Liver (tissue), 9 donors: ENCODE measurements around the gene NTF3. TPM values are rescaled to one million over a fixed set of nuclear protein-coding genes. Genes with fewer than 3 reads are reported as not detected.

Source experiments
- DNase-seq: peaks from one replicate; pipeline ENCODE4 v3.0.0-alpha.2; 2017; ENCODE audit warnings: low spot score
- H3K27ac ChIP-seq, 2 donors: one replicate each; pipeline ENCODE4 v1.7.0; 2013; ENCODE audit warnings: inconsistent platforms in 2 of 2, low read length in 2 of 2, control low read depth in 1 of 2, low read depth in 1 of 2, mild to moderate bottlenecking in 1 of 2
- H3K27me3 ChIP-seq, 4 donors: one replicate each; pipeline versions ENCODE4 v1.6.1 to v1.7.0; 2013; ENCODE audit warnings: low read length in 3 of 4, inconsistent platforms in 1 of 4, mild to moderate bottlenecking in 1 of 4, moderate library complexity in 1 of 4; ENCODE audit not compliant: control insufficient read depth in 4 of 4, insufficient read depth in 4 of 4
- H3K36me3 ChIP-seq, 4 donors: one replicate each; pipeline versions ENCODE4 v1.6.1 to v1.7.0; 2013; ENCODE audit warnings: low read length in 3 of 4, mild to moderate bottlenecking in 3 of 4, low read depth in 1 of 4, moderate library complexity in 1 of 4; ENCODE audit not compliant: control insufficient read depth in 4 of 4, insufficient read depth in 3 of 4
- H3K4me1 ChIP-seq, 4 donors: one replicate each; pipeline versions ENCODE4 v1.6.1 to v1.7.0; 2013; ENCODE audit warnings: low read length in 3 of 4, mild to moderate bottlenecking in 3 of 4, moderate library complexity in 1 of 4; ENCODE audit not compliant: control insufficient read depth in 4 of 4, insufficient read depth in 4 of 4
- H3K4me3 ChIP-seq, 3 donors: one replicate each; pipeline versions ENCODE4 v1.6.1 to v1.7.0; 2013; ENCODE audit warnings: low read length in 3 of 3, control low read depth in 1 of 3, low read depth in 1 of 3, mild to moderate bottlenecking in 1 of 3
- H3K9ac ChIP-seq, 2 donors: one replicate each; pipeline ENCODE4 v1.7.0; 2013; ENCODE audit warnings: low read length in 2 of 2, mild to moderate bottlenecking in 2 of 2, moderate library complexity in 2 of 2, control low read depth in 1 of 2, low read depth in 1 of 2
- H3K9me3 ChIP-seq, 4 donors: one replicate each; pipeline versions ENCODE4 v1.6.1 to v1.7.0; 2013; ENCODE audit warnings: low read length in 3 of 4; ENCODE audit not compliant: control insufficient read depth in 4 of 4
- EGR1 ChIP-seq, 2 donors: IDR thresholded peaks; 2 replicates each; pipeline ENCODE4 v1.6.1; 2016 to 2018; ENCODE audit warnings: antibody characterized with exemption in 2 of 2, low read depth in 2 of 2
- FOXA1 ChIP-seq: IDR thresholded peaks from 2 replicates; pipeline ENCODE4 v1.6.1; 2016; ENCODE audit warnings: antibody characterized with exemption
- FOXA2 ChIP-seq: IDR thresholded peaks from 2 replicates; pipeline ENCODE4 v1.6.1; 2016; ENCODE audit warnings: antibody characterized with exemption
- GABPA ChIP-seq, 2 donors: IDR thresholded peaks in 1 of 2; conservative IDR thresholded peaks in 1 of 2; 2 replicates each; pipeline ENCODE4 v1.6.1; 2016; ENCODE audit warnings: antibody characterized with exemption in 2 of 2, mild to moderate bottlenecking in 1 of 2, moderate library complexity in 1 of 2
- HNF4A ChIP-seq, 2 donors: conservative IDR thresholded peaks; 2 replicates each; pipeline ENCODE4 v1.6.1; 2016; ENCODE audit warnings: antibody characterized with exemption in 2 of 2, mild to moderate bottlenecking in 2 of 2
- HNF4G ChIP-seq: IDR thresholded peaks from 2 replicates; pipeline ENCODE4 v1.6.1; 2016; ENCODE audit warnings: antibody characterized with exemption
- JUND ChIP-seq, 2 donors: IDR thresholded peaks; 2 replicates each; pipeline ENCODE4 v1.6.1; 2016; ENCODE audit warnings: antibody characterized with exemption in 2 of 2
- NR2F2 ChIP-seq: IDR thresholded peaks from 2 replicates; pipeline ENCODE4 v1.6.1; 2016; ENCODE audit warnings: antibody characterized with exemption
- RAD21 ChIP-seq, 2 donors: IDR thresholded peaks; 2 replicates each; pipeline ENCODE4 v1.6.1; 2016; ENCODE audit warnings: antibody characterized with exemption in 2 of 2, mild to moderate bottlenecking in 2 of 2
- RXRA ChIP-seq, 2 donors: IDR thresholded peaks; 2 replicates each; pipeline ENCODE4 v1.6.1; 2017 to 2018; ENCODE audit warnings: antibody characterized with exemption in 2 of 2, mild to moderate bottlenecking in 1 of 2
- SP1 ChIP-seq: IDR thresholded peaks from 2 replicates; pipeline ENCODE4 v1.6.1; 2018; ENCODE audit warnings: antibody characterized with exemption, mild to moderate bottlenecking
- TAF1 ChIP-seq: conservative IDR thresholded peaks from 2 replicates; pipeline ENCODE4 v1.6.1; 2016; ENCODE audit warnings: antibody characterized with exemption, mild to moderate bottlenecking
- YY1 ChIP-seq: IDR thresholded peaks from 2 replicates; pipeline ENCODE4 v1.6.1; 2016; ENCODE audit warnings: antibody characterized with exemption, mild to moderate bottlenecking
- WGBS: extraction: QIAGEN DNeasy Blood & Tissue Kit; methylation state at CpG from one replicate; pipeline ENCODE4 v1.1.7; 2013; 5-methylcytosine and 5-hydroxymethylcytosine counted together
- polyA plus RNA-seq, 2 donors: library from polyadenylated mRNA; stranded (reverse) in 1 of 2; unstranded in 1 of 2; fragments of 200-250 nt in 1 of 2; fragments of >200 nt in 1 of 2; fragmentation: Nextera tagmentation in 1 of 2; extraction: Ambion mirVana in 1 of 2; gene quantifications; one replicate each; pipeline versions ENCODE4 v1.2.1 to v1.2.3, GENCODE V29; 2013 to 2015
- total RNA-seq, 2 donors: library from RNA; depleted of rRNA; stranded (reverse); fragments of >200 nt; gene quantifications; one replicate each; pipeline ENCODE4 v1.2.3, GENCODE V29; 2014
- TF ChIP-seq, protein P1 (sequence below): IDR thresholded peaks from 2 replicates; pipeline ENCODE4 v1.6.1; 2016; ENCODE audit warnings: antibody characterized with exemption, mild to moderate bottlenecking
- TF ChIP-seq, protein P2 (sequence below): IDR thresholded peaks from 2 replicates; pipeline ENCODE4 v1.6.1; 2016; ENCODE audit warnings: antibody characterized with exemption
- TF ChIP-seq, protein P3 (sequence below): IDR thresholded peaks from 2 replicates; pipeline ENCODE4 v1.6.1; 2016; ENCODE audit warnings: antibody characterized with exemption
- TF ChIP-seq, protein P4 (sequence below): fragments of 150-350 bp; IDR thresholded peaks from 2 replicates; pipeline ENCODE4 v1.5.1; 2017; ENCODE audit warnings: improper control_type of control experiment, low read depth, low read length; ENCODE audit not compliant: missing input control
- TF ChIP-seq, protein P5 (sequence below): IDR thresholded peaks from 2 replicates; pipeline ENCODE4 v1.6.1; 2016; ENCODE audit warnings: antibody characterized with exemption
- donor health status: healthy.
- donor health status: healthy.
- donor health status: healthy.
- donor health status: healthy.
- donor health status: healthy.

Gene NTF3
- total and polyA plus RNA-seq, 4 donors: 0.89 to 2.8 (median 1.5) TPM

DNA sequence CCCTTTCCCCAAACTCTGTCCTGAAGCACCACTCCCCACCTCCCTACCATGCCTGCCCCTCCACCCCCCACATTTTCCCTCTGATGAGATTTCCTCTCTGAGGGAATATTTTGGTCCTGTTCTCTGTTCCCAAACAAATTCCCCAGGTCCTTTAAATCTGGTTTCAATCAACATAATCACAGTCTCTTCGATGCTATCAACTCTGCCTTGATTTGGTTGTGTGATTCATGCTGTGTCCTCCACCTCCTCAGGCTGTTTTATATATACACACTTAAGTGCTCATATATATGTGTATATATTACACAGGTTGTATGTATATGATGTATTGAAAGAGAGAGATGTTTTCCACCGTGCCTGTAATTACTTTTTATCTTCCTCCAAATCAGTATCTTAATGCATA, 36.0 kb downstream of the NTF3 start:
- WGBS: 76% methylated on average over 2 of the region's 2 CpGs
- H3K36me3 ChIP-seq: no peaks in the 10 kb centered on the region
- TF ChIP-seq HNF4A (conservative IDR thresholded peaks at IDR 0.05): no peak
- no peak for TF ChIP-seq JUND (IDR thresholded peaks at IDR 0.05)
- no peak for TF ChIP-seq FOXA2
- TF ChIP-seq FOXA1: no peak
- no peak for TF ChIP-seq EGR1 (IDR thresholded peaks at IDR 0.05; ENCODE audit: low read depth in 2 of 2)
- no peak for TF ChIP-seq GABPA (IDR thresholded peaks at IDR 0.05 in 1 of 2, conservative IDR thresholded peaks at IDR 0.05 in 1 of 2)
- TF ChIP-seq, protein P1, sequence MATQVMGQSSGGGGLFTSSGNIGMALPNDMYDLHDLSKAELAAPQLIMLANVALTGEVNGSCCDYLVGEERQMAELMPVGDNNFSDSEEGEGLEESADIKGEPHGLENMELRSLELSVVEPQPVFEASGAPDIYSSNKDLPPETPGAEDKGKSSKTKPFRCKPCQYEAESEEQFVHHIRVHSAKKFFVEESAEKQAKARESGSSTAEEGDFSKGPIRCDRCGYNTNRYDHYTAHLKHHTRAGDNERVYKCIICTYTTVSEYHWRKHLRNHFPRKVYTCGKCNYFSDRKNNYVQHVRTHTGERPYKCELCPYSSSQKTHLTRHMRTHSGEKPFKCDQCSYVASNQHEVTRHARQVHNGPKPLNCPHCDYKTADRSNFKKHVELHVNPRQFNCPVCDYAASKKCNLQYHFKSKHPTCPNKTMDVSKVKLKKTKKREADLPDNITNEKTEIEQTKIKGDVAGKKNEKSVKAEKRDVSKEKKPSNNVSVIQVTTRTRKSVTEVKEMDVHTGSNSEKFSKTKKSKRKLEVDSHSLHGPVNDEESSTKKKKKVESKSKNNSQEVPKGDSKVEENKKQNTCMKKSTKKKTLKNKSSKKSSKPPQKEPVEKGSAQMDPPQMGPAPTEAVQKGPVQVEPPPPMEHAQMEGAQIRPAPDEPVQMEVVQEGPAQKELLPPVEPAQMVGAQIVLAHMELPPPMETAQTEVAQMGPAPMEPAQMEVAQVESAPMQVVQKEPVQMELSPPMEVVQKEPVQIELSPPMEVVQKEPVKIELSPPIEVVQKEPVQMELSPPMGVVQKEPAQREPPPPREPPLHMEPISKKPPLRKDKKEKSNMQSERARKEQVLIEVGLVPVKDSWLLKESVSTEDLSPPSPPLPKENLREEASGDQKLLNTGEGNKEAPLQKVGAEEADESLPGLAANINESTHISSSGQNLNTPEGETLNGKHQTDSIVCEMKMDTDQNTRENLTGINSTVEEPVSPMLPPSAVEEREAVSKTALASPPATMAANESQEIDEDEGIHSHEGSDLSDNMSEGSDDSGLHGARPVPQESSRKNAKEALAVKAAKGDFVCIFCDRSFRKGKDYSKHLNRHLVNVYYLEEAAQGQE: no peak
- TF ChIP-seq YY1: no peak
- TF ChIP-seq, protein P2, sequence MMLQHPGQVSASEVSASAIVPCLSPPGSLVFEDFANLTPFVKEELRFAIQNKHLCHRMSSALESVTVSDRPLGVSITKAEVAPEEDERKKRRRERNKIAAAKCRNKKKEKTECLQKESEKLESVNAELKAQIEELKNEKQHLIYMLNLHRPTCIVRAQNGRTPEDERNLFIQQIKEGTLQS: no peak
- no peak for TF ChIP-seq HNF4G
- no peaks in the 10 kb centered on the region for H3K4me1 ChIP-seq
- no peak overlapping the region for H3K9ac ChIP-seq
- no peaks in the 10 kb centered on the region for H3K27me3 ChIP-seq
- H3K9me3 ChIP-seq: no peaks in the 10 kb centered on the region
- no peak overlapping the region for H3K27ac ChIP-seq
- no peak overlapping the region for H3K4me3 ChIP-seq
- no peak for DNase-seq

DNA sequence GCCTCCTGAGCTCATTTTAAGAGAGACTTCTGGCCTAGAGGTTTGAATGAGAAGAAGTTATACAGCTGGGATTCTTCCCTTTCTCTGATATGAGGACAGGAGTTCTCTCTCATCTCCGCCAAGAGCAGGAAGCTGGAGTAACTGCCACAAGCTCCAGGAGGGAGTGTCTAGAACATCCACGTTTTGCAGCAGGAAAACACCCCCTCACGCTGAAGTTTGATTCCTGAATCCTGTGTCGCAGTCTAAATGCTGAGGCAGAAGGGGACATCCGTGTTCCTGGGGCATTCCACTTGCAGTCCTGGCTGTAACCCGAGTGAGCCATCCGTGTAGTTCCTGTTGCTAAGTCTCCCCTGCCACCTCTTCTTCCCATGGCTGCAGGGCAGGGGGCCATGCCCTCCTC, 38.3 kb downstream of the NTF3 start:
- no peak overlapping the region for H3K4me3 ChIP-seq
- no peaks in the 10 kb centered on the region for H3K4me1 ChIP-seq
- no peaks in the 10 kb centered on the region for H3K27me3 ChIP-seq
- 76% methylated on average over 7 of the region's 7 CpGs for WGBS
- no peak for DNase-seq
- H3K27ac ChIP-seq: no peak overlapping the region
- TF ChIP-seq HNF4G (no peak), RXRA (IDR thresholded peaks at IDR 0.05) (no peak), SP1 (no peak), NR2F2 (no peak), RAD21 (IDR thresholded peaks at IDR 0.05) (no peak), HNF4A (conservative IDR thresholded peaks at IDR 0.05) (no peak), EGR1 (IDR thresholded peaks at IDR 0.05; ENCODE audit: low read depth in 2 of 2) (no peak), YY1 (no peak), JUND (IDR thresholded peaks at IDR 0.05) (no peak), FOXA2 (no peak), GABPA (IDR thresholded peaks at IDR 0.05 in 1 of 2, conservative IDR thresholded peaks at IDR 0.05 in 1 of 2) (no peak), FOXA1 (no peak), TAF1 (no peak)
- TF ChIP-seq, protein P1: no peak
- TF ChIP-seq, protein P3, sequence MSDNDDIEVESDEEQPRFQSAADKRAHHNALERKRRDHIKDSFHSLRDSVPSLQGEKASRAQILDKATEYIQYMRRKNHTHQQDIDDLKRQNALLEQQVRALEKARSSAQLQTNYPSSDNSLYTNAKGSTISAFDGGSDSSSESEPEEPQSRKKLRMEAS: no peak
- TF ChIP-seq, protein P4, sequence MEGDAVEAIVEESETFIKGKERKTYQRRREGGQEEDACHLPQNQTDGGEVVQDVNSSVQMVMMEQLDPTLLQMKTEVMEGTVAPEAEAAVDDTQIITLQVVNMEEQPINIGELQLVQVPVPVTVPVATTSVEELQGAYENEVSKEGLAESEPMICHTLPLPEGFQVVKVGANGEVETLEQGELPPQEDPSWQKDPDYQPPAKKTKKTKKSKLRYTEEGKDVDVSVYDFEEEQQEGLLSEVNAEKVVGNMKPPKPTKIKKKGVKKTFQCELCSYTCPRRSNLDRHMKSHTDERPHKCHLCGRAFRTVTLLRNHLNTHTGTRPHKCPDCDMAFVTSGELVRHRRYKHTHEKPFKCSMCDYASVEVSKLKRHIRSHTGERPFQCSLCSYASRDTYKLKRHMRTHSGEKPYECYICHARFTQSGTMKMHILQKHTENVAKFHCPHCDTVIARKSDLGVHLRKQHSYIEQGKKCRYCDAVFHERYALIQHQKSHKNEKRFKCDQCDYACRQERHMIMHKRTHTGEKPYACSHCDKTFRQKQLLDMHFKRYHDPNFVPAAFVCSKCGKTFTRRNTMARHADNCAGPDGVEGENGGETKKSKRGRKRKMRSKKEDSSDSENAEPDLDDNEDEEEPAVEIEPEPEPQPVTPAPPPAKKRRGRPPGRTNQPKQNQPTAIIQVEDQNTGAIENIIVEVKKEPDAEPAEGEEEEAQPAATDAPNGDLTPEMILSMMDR: no peak
- TF ChIP-seq, protein P5, sequence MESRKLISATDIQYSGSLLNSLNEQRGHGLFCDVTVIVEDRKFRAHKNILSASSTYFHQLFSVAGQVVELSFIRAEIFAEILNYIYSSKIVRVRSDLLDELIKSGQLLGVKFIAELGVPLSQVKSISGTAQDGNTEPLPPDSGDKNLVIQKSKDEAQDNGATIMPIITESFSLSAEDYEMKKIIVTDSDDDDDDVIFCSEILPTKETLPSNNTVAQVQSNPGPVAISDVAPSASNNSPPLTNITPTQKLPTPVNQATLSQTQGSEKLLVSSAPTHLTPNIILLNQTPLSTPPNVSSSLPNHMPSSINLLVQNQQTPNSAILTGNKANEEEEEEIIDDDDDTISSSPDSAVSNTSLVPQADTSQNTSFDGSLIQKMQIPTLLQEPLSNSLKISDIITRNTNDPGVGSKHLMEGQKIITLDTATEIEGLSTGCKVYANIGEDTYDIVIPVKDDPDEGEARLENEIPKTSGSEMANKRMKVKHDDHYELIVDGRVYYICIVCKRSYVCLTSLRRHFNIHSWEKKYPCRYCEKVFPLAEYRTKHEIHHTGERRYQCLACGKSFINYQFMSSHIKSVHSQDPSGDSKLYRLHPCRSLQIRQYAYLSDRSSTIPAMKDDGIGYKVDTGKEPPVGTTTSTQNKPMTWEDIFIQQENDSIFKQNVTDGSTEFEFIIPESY: no peak
- TF ChIP-seq, protein P2: no peak
- H3K36me3 ChIP-seq: no peaks in the 10 kb centered on the region
- H3K9ac ChIP-seq: no peak overlapping the region
- H3K9me3 ChIP-seq: no peaks in the 10 kb centered on the region
